ENCODE data around the gene HS3ST3A1. TPM values are rescaled to one million over a fixed set of nuclear protein-coding genes. Genes with fewer than 3 reads are reported as not detected.

Gene HS3ST3A1
- polyA plus RNA-seq, 3 donors, result 0.20 TPM; not detected in 2

- Mint-ChIP-seq H3K27ac (no peak overlapping the region), H3K9me3 (peaks cover 0 to 8% (median 3%) of the 10 kb centered on the region in 7 donors), H3K36me3 (no peaks in the 10 kb centered on the region), H3K4me3 (no peak overlapping the region), H3K27me3 (ENCODE audit: low read depth in 3 of 3) (peaks cover 0 to 2% (median 1%) of the 10 kb centered on the region in 3 donors), H3K4me1 (no peaks in the 10 kb centered on the region)
- TF ChIP-seq CTCF (IDR thresholded peaks at IDR 0.05), result no peak
- Histone ChIP-seq H3K79me2 (ENCODE audit: insufficient read depth, low read length) (no peaks in the 10 kb centered on the region), H3K27ac (ENCODE audit: low read depth in 1 of 2, low read length in 2 of 2) (no peak overlapping the region), H3K36me3 (replicated peaks in 1 of 2; ENCODE audit: control insufficient read depth in 1 of 2, insufficient read depth in 2 of 2, low read length in 2 of 2) (no peaks in the 10 kb centered on the region), H3K27me3 (ENCODE audit: control insufficient read depth in 2 of 2, insufficient read depth in 2 of 2, low read length in 2 of 2) (no peaks in the 10 kb centered on the region), H2AFZ (ENCODE audit: insufficient read depth, low read depth, low read length, poor library complexity, severe bottlenecking) (no peak overlapping the region), H4K20me1 (ENCODE audit: insufficient read depth, low read length) (no peaks in the 10 kb centered on the region), H3K4me2 (replicated peaks; ENCODE audit: extremely low read depth, low read length, poor library complexity, severe bottlenecking) (no peak overlapping the region), H3K9me3 (replicated peaks in 1 of 2; ENCODE audit: control insufficient read depth in 1 of 2, insufficient read depth in 1 of 2, low read length in 2 of 2) (no peaks in the 10 kb centered on the region), H3K9ac (ENCODE audit: insufficient read depth, low read length, poor library complexity, severe bottlenecking) (no peak overlapping the region), H3K4me1 (ENCODE audit: control insufficient read depth in 1 of 2, insufficient read depth in 2 of 2, low read length in 2 of 2) (no peaks in the 10 kb centered on the region), H3K4me3 (replicated peaks in 1 of 3; ENCODE audit: low read depth in 2 of 3, low read length in 3 of 3) (no peak overlapping the region)
- no peak for DNase-seq
- intact Hi-C loops (cut with micrococcal nuclease), result no loop called here
- WGBS (ENCODE audit: insufficient coverage), result 100% methylated on average over 1 of the region's 3 CpGs
Measured at GRCh38 chr17:13457783-13458182, 143.9 kb downstream of the HS3ST3A1 start.

Small RNA genes within 50 kb of the gene (small RNA-seq; reads per million reads assigned to genes)
- gene MIR548H3 (ENCODE audit: insufficient read length, low read depth), result not detected

Data from CD14-positive monocyte (primary cell).